LNCaP clone FGC (cell line): ENCODE data around the gene FBRSL1.
A peak's percentile ranks its signal among the peaks of the same experiment; 100 is the strongest.

ENCODE experiments used
- DNase-seq: peaks from one replicate; pipeline ENCODE4 v3.0.0-alpha.2; 2011; ENCODE audit warnings: low read depth
- H3K4me3 ChIP-seq: 2 replicates; pipeline ENCODE4 v1.5.1; 2011; ENCODE audit warnings: mild to moderate bottlenecking, low read depth, low read length, control low read depth
- CTCF ChIP-seq: IDR thresholded peaks from 2 replicates; pipeline ENCODE4 v1.5.1; 2012; ENCODE audit warnings: mild to moderate bottlenecking; ENCODE audit not compliant: control insufficient read depth, insufficient read depth; ENCODE audit errors: extremely low read depth

FBRSL1 gene

GRCh38 chr12:132484891-132485441, 5.0 kb upstream of the FBRSL1 start:
- no peak overlapping the region for H3K4me3 ChIP-seq
- no peak for TF ChIP-seq CTCF
- DNase-seq, result no peak

GRCh38 chr12:132485619-132486018, 4.3 kb upstream of the FBRSL1 start:
- no peak for TF ChIP-seq CTCF
- no peak for DNase-seq
- no peak overlapping the region for H3K4me3 ChIP-seq

- no peak for TF ChIP-seq CTCF
- DNase-seq, result no peak
- H3K4me3 ChIP-seq, result no peak overlapping the region
These were observed 3.8 kb upstream of the FBRSL1 start for GRCh38 chr12:132486168-132486567.

GRCh38 chr12:132486576-132486975, 3.4 kb upstream of the FBRSL1 start:
- no peak for TF ChIP-seq CTCF
- no peak overlapping the region for H3K4me3 ChIP-seq
- DNase-seq, result no peak

GRCh38 chr12:132487311-132487741, 2.6 kb upstream of the FBRSL1 start:
- DNase-seq, result no peak
- no peak for TF ChIP-seq CTCF
- no peak overlapping the region for H3K4me3 ChIP-seq

- no peak for DNase-seq
- TF ChIP-seq CTCF, result no peak
- no peak overlapping the region; the same call in 1 of the 2 replicates for H3K4me3 ChIP-seq
These were observed 1.5 kb upstream of the FBRSL1 start for GRCh38 chr12:132488127-132489077.

- H3K4me3 ChIP-seq, result peak overlapping the region; percentile 54
- TF ChIP-seq CTCF, result no peak
- no peak for DNase-seq
These were observed 811 bp upstream of the FBRSL1 start for GRCh38 chr12:132489078-132489601.
